Measurements from ENCODE around the gene SUN5.
"Not testable (repeated sequence)": the region's sequence is repeated elsewhere in the genome, so short reads cannot be mapped to it uniquely, and the experiment has no call there.

The SUN5 gene

DNA sequence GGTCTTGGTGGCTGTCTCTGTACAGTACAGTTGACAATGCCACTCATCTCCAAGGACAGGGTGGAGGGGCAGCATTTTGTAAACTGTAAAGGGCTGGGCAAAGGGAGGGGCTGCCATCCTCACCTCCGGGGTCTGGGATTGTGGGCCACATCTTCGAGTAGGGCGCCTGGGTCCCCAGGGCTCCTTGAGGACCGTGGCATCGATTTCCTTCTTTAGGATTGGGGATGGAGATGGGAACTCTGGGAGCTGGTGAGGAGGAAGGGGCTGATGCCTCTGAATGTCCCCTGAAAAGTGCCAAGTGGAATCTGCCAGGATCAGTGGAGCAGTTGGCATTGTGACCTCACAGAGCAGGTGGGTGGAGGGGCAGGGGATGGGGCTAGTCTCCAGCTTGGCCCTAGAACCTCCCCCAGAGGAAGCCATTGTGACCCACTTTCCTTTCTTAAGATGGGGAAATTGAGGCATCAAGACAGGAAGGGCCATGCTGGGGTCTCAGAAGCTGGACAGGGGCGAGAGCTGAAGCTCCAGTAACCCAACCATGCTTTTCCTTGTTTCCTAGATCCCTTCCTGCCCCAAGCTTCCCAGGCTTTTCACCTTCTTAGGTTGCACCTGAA lies at the start of gene SUN5:
SUN5 (minus strand) TSS at position 293 of the 611 bp plus-strand sequence; CDS start at position 200, 93 bp downstream.
- H3K4me3 ChIP-seq (ENCODE audit: low read depth, low read length) = no peak within 1 kb of the TSS

DNA sequence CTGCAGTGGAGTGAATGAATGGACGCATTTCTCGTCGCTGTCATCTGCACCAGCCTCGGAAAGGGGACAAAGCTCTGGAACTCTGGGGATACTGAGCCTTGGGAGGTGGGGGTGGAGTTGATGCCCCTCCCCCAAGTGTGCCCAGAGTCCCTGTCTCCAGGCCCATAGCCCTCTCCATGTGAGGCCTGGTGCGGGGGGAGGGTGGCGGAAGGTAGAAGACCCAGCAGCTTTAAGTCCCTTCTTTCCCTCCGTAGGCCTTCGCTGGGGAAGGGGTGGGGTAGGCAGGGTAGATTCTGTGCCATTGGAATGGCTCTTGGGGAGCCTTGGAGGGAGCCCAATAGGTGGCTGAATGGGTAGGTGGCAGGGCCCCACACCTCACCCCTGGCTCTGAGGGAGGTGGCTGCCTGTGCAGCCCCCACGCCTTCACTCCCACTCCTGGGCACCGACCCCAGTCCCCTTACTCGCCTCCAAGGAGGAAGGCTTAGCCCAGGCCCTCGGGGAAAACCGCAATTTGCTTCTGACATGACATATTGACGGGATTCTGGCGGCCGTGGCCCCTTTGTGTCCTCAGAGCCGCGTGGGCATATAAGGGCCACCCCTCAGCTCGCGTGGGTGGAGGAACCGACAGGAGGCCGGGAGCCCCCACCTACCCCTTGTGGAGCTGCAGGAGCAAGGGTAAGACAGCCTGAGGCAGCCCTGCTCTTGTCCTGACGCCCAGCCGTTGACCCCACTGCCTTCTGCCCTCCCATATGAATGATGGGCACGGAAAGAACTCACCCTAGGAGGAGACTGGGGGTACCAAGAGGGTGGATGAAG lies 49.3 kb upstream of the SUN5 start, which contains the start of gene BPIFB3:
BPIFB3 (plus strand) TSS at position 613 of the 816 bp plus-strand sequence. CDS start 1,533 bp downstream, outside the sequence.
- no peak within 1 kb of the TSS for H3K4me3 ChIP-seq (ENCODE audit: low read depth, low read length)

DNA sequence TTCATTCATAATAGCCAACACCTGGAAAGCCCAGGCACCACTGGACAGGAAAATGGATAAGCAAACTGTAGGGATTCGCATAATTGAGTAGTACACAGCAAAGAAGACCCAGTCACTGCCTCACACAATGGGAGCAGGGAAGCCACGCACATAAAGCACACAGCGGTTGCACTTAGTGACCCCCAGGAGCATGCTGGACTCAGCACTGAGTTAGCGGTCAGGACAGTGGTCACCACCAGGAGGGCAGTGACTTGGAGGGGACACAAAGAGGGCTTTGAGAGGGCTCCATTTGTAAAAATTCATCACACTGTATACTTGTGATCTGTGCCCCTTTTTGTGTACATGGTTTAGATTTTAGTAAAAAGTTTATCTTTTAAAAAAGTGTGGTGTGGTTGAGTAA lies 47.1 kb upstream of the SUN5 start:
- no peak overlapping the region for H3K4me3 ChIP-seq (ENCODE audit: low read depth, low read length)

DNA sequence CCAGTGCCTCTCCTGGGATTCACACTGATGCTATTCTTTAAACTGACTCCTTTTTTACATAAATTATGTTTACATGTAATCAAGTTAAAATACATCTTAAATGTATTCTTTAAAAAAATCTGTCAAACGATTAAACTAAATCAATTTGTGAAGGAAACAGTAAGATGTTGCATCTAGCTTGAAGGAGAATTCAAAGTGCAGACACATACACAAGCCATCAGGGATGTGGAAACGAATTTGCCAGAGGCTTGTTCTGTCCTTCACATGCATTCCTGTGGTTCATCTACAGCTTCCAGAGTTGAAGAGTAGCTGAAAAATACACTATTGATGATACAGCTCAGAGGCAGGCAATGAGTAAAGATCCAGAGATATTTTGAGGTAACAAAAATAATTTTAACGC lies 42.2 kb upstream of the SUN5 start:
- no peak overlapping the region for H3K4me3 ChIP-seq (ENCODE audit: low read depth, low read length)

DNA sequence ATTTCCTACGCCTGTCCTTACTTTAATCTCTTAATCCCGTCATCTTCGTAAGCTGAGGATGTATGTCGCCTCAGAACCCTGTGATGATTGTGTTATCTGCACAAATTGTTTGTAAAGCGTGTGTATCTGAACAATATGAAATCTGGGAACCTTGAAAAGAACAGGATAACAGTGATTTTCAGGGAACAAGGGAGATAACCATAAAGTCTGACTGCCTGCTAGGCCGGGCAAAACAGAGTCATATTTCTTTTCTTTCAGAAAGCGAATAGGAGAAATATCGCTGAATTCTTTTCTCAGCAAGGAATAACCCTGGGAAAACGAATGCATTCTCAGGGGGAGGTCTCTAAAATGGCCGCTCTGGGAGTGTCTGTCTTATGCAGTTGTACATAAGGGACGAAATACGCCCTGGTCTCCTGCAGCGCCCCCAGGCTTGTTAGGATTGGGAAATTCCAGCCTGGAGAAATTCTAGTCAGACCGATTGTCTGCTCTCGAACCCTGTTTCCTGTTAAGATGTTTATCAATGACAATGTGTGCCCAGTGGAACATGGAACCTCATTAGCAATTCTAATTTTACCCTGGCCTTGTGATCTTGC lies 41.0 kb upstream of the SUN5 start:
- not testable (repeated sequence) for H3K4me3 ChIP-seq (ENCODE audit: low read depth, low read length)

DNA sequence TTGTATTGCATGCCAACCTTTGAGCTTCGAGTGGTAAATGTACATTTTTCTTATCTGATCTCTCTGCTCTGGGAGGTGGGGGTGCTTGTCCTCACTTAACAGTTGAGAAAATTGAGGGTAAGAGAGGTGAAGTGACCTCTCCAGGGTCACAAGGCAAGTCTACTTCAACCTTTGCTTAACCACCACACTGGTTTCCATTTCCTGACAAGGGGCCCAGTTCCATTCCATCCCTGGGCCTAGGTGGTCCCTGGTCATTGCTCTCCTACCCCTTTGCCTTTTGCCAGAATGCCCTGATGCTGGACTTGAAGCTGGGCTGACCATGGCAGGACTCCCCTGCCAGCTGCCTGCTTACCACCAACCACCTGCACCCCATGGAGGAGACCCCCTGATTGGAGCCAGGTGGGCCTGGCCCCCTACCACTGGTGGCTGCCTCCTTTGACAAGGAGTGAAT lies 39.5 kb upstream of the SUN5 start:
- H3K4me3 ChIP-seq (ENCODE audit: low read depth, low read length) = no peak overlapping the region

DNA sequence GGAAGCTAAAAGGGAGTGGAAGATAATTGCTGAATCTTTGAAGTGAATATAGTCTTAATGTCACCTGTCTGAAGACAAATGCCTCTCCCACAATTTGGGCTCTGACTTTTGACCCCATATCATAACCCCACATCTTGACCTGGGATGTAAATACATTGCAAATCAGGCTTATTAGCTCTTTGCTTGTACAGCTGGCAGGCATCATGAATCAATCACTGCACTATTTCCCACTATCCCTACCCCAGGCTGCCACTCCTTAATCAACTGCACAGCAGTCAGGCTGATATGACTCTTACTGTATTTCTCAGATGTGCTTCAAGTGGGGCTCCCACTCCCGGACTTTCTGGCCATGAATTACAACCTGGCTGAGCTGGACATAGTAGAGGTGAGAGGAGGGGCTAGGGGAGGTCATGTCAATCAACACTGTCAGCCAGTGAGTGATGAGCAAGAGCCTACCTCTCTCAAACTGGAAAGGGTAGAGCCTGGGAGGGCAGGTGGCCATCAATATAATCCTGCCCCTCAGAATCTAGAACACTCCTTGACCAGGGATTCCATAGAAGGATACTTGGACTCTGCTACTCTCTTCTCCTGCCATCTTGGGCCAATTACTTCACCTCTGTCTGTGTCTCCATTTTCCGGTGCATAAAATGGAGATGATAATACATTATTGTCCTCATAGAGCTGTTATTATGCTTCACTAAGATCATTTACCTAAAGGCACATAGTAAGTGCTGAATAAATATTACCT lies 38.9 kb upstream of the SUN5 start:
- H3K4me3 ChIP-seq (ENCODE audit: low read depth, low read length) = no peak overlapping the region

DNA sequence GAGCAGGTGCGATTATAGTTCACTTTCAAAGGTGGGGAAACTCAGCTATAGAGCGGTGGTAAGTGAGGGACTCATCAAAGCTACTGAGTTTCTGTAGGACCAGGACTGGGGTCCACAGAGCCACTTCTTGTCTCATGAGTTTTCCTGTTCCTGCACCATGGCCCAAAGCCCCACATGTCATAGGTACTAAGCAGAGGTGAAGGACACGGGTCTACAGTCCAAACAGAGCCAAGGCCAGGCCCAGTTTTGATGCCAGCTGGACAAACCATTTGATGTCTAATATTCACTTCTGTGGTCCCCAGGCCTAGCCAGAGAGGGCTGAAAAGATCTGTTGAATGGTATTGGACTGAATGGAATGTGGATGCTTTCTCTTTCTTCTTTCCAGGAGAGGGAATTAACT lies 38.2 kb upstream of the SUN5 start:
- no peak overlapping the region for H3K4me3 ChIP-seq (ENCODE audit: low read depth, low read length)

DNA sequence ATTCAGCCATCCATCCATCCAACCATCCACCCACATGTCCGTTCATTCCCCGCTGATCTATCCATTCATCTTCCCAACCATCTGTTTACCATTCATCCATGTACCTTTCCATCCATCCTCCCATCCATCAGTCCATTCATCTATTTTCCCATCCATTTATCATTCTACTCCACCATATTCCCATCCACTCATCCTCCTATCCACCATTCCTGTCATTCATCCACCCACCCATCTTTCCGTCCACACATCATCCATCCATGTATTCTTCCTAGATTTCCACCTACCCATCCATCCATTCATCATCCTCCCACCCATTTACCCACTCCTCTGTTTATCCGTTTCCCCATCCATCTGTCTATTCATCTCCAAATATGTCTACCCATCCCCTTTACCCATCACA lies 34.0 kb upstream of the SUN5 start:
- no peak overlapping the region for H3K4me3 ChIP-seq (ENCODE audit: low read depth, low read length)

DNA sequence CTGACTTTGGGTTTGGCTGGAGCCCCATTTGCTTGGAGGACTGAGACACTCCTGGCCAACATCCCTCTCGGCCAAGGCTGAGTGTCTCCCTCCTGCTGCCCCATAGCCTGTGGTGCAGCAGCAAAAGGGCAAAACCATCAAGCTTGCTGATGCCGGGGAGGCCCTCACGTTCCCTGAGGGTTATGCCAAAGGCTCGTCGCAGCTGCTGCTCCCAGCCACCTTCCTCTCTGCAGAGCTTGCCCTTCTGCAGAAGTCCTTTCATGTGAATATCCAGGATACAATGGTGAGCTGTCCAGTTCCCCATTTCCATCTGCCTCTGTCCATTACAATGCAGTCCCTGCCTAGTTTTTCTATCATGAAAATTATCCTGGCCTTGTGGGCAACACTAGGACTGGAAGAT lies 33.2 kb upstream of the SUN5 start:
- H3K4me3 ChIP-seq (ENCODE audit: low read depth, low read length) = no peak overlapping the region

DNA sequence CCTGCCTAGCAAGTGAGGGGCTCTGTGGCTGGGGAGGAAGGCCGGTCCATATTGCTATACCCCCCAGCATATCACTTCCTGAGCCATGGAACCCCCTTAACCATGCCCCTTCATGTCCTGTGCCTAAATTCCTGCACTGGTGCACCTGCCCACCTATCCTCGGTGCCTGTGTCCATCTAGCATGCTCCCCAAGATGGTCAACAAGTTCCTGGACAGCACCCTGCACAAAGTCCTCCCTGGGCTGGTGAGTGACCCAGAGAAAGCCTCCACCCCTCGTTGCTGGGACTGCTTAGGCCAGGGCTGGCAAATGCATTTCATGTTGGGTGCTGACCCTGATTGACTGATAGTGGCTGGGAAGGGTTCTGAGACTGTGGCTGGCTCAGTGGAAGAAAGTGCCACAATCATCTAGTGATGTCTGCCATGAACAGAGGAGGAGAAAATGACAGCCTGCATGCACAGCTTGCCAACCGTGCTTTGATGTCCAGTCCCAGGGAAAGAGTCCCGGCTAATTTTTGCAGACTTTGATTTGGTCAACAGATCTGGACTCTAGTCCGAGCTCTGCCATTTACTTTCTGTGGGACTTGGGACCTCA lies 30.8 kb upstream of the SUN5 start:
- H3K4me3 ChIP-seq (ENCODE audit: low read depth, low read length) = no peak overlapping the region

GRCh38 chr20:33034115-33034514 lies 29.9 kb upstream of the SUN5 start:
- H3K4me3 ChIP-seq (ENCODE audit: low read depth, low read length) = no peak overlapping the region

DNA sequence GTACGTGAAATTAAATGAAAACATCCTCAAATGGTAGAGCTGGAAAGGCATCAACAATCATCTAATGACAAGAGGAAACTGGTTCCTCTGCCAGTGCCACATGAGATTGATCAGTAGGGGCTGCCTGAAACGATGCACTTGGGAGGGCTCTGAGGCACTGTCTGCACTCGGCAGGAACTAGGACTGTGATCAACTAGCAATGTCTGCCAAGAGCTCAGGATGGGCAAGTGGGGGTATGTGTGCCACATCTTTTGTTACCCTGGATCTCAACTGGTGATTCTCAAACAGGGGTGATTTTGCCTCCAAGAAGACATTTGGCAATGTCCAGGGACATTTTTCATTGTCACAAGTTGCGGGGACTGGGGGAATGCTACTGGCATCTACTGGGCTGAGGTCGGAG lies 29.1 kb upstream of the SUN5 start:
- H3K4me3 ChIP-seq (ENCODE audit: low read depth, low read length) = no peak overlapping the region

DNA sequence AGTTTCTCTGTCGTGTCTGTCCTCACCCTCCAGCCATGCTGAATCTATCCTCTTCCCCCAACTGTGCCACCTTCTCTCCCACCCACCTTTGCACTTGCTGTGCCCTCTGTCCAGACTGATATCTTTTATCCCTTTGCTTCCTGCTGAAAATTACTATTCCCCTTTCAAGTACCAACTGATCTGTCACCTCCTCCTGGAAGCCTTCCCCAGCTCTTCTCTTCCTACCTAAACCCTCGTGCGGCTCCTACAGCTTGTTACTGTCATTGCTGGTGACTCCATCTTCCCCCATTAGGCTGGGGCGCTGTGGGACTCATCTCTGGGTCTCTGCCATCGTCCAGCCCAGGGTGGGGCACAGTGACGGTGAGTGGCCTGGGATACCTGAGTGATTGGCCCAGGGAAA lies 28.3 kb upstream of the SUN5 start:
- H3K4me3 ChIP-seq (ENCODE audit: low read depth, low read length) = no peak overlapping the region

GRCh38 chr20:33031531-33031930 lies 27.3 kb upstream of the SUN5 start, which contains the start of gene BPIFB6:
BPIFB6 (plus strand) TSS chr20:33031648; CDS start chr20:33031648, 0 bp downstream.
- no peak within 1 kb of the TSS for H3K4me3 ChIP-seq (ENCODE audit: low read depth, low read length)

- H3K4me3 ChIP-seq (ENCODE audit: low read depth, low read length) = no peak overlapping the region
Measured at GRCh38 chr20:33030569-33030968, 26.3 kb upstream of the SUN5 start.

GRCh38 chr20:33030076-33030475 lies 25.8 kb upstream of the SUN5 start:
- H3K4me3 ChIP-seq (ENCODE audit: low read depth, low read length) = no peak overlapping the region

GRCh38 chr20:33028875-33029274 lies 24.6 kb upstream of the SUN5 start:
- H3K4me3 ChIP-seq (ENCODE audit: low read depth, low read length) = no peak overlapping the region

DNA sequence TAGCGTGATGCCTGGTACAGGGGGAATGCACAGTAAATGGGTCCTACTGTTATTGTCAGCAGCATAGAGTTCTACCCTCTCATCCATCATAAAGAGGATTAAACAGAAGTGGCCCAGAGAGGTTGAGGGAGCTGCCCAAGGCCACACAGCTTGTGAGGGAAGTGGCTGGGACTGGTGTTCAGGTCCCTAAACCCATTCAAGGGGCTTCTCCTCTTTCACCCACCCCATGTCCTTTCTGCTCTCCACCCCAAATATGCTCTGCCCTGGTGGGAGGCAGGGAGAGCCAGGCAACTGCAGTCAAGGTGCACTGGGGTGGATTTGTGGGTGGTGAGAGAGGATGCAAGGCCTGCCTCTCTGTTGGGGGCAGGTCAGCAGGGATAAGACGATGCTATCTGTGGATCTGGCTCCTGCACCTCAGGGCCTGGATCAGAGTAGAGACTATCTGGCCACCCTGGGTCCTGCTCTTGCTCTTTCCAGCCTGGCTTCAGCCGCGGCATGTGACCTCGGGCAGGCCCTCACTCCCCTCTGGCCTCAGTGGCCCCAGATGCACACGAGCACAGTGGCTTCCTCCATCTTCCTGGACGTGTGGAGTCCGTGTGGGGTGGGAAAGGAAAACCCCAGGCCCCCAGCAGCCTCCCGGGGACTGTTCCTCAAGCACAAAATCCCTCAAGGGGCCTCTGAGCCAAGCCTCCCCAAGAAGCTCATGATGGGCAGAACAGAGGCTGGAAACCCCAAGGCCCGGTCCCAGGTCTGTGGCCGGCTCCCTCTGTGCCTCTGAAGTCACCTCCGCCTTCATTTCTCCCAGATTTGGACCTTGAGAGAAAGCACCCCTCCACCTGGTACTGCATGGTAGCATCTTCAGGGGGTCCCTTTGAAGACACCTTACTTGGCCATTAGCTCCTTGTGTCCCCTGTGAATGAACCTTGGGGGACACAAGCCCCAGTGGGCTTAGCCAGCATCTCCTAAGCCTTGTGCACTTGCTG lies 23.8 kb upstream of the SUN5 start:
- H3K4me3 ChIP-seq (ENCODE audit: low read depth, low read length) = no peak overlapping the region

Data from iPS-11a (cell line).